ENCODE data around the gene NDUFAF8.

- TF ChIP-seq CTCF (IDR thresholded peaks at IDR 0.05) = no peak
- no peak for TF ChIP-seq ZFX (IDR thresholded peaks at IDR 0.05; ENCODE audit: borderline replicate concordance)
Measured at GRCh38 chr17:81258292-81258691, 19.2 kb downstream of the NDUFAF8 start.
